MCF 10A (cell line): ENCODE data around the gene TNIK. TPM values are rescaled to one million over a fixed set of nuclear protein-coding genes. Genes with fewer than 3 reads are reported as not detected.

Experiments
- BruUV-seq: library from RNA; stranded (reverse); fragments of 400-500 nt; replicated peaks from 2 replicates; lab custom pipeline; 2021; lab: Mats Ljungman, UMichigan
- CTCF ChIA-PET: fragments of 300-600 bp; sonication (Branson Sonifier 250); formaldehyde crosslinking; extraction: SDS; loops from one replicate; lab custom pipeline; 2021; ENCODE audit warnings: antibody characterized with exemption, inconsistent platforms; lab: Yijun Ruan, JAX
- POLR2A ChIA-PET: fragments of 300-600, 350-650 bp; sonication (Branson Sonifier 250); formaldehyde crosslinking; extraction: SDS; loops from one replicate; lab custom pipeline; 2020; ENCODE audit warnings: antibody characterized with exemption, inconsistent platforms; lab: Yijun Ruan, JAX
- DNase-seq: peaks from one replicate; pipeline ENCODE4 v3.0.0-alpha.2; 2018; ENCODE audit not compliant: unreplicated experiment
- H3K27ac Mint-ChIP-seq: one replicate; pipeline ENCODE4 v1.8.0; 2022; ENCODE audit warnings: mild to moderate bottlenecking, low read depth, mixed read lengths; ENCODE audit not compliant: unreplicated experiment
- H3K27me3 Mint-ChIP-seq: one replicate; pipeline ENCODE4 v1.8.0; 2022; ENCODE audit warnings: mixed read lengths; ENCODE audit not compliant: insufficient read depth, unreplicated experiment
- H3K36me3 Mint-ChIP-seq: one replicate; pipeline ENCODE4 v1.8.0; 2022; ENCODE audit warnings: mild to moderate bottlenecking, moderate library complexity, mixed read lengths; ENCODE audit not compliant: insufficient read depth, unreplicated experiment
- H3K4me1 Mint-ChIP-seq: one replicate; pipeline ENCODE4 v1.8.0; 2022; ENCODE audit warnings: mixed read lengths; ENCODE audit not compliant: insufficient read depth, unreplicated experiment
- H3K4me3 Mint-ChIP-seq: one replicate; pipeline ENCODE4 v1.8.0; 2022; ENCODE audit warnings: mild to moderate bottlenecking, moderate library complexity, mixed read lengths; ENCODE audit not compliant: unreplicated experiment
- H3K9me3 Mint-ChIP-seq: one replicate; pipeline ENCODE4 v1.8.0; 2022; ENCODE audit warnings: mixed read lengths; ENCODE audit not compliant: unreplicated experiment
- CTCF ChIP-seq: fragments of 200-600 bp; IDR thresholded peaks from one replicate; pipeline ENCODE4 v1.8.0; 2022; ENCODE audit warnings: antibody characterized with exemption, mild to moderate bottlenecking; ENCODE audit not compliant: unreplicated experiment
- intact Hi-C: fragments of 100-400 bp; cut with micrococcal nuclease; formaldehyde crosslinking; loops from 2 replicates; pipeline ENCODE4 v1.14.1; 2022
- total RNA-seq: library from RNA; stranded (reverse); gene quantifications from 2 replicates; pipeline ENCODE4 v1.2.3, GENCODE V29; 2022

The TNIK gene
- total RNA-seq, 1 experiment from 2014 or later, result 3.4 TPM

DNA sequence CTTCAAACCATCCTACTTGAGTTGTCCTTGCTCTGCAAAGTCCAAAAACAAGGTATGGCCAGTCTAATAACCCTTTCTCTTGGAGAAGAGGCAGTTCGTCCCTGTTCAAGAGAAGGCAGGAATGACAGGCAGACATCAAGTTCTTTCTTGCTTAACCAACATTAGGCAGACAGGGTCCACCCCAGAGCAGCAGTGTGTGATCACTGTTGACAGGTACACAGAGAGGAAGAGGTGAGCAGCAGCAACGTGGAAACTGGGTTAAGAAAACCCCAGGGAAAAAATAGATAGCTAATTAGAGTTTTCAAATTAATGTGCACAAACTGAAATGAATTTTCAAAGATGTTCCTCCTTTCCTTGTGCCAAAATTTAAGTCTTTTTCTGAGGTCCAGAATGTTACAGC lies 48.2 kb downstream of the TNIK start:
- H3K4me1 Mint-ChIP-seq, result peaks cover 16% of the 10 kb centered on the region
- no peaks in the 10 kb centered on the region for H3K9me3 Mint-ChIP-seq
- POLR2A ChIA-PET, result no interaction called here
- H3K27me3 Mint-ChIP-seq, result no peaks in the 10 kb centered on the region
- H3K27ac Mint-ChIP-seq, result no peak overlapping the region
- intact Hi-C loops, result no loop called here
- no peak for DNase-seq
- H3K4me3 Mint-ChIP-seq, result no peak overlapping the region
- no peak for TF ChIP-seq CTCF
- CTCF ChIA-PET, result interaction anchor here (0.5 kb wide), 1 partner anchor 49 kb away, joined by 3 read pairs; no protein-coding TSS in a partner anchor
- no TSS peak for BruUV-seq
- H3K36me3 Mint-ChIP-seq, result no peaks in the 10 kb centered on the region

DNA sequence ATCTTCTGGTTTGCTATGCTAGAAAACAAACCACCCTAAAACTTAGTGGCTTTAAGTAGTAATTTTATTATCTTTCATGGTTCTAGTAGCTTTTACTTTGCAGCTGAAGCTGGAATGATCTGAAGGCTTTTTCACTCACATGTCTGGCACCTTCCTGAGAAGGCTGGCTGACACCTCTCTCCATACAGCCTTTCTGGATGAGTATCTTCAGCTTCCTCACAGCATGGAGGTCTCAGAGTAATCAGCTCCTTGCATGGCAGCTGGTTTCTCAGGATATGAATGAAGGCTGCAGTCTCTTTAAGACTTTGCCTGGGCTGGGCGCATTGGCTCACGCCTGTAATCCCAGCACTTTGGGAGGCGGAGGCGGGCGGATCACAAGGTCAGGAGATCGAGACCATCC lies 50.0 kb downstream of the TNIK start:
- TF ChIP-seq CTCF, result no peak
- no peak overlapping the region for H3K27ac Mint-ChIP-seq
- BruUV-seq, result no TSS peak
- H3K4me1 Mint-ChIP-seq, result peaks cover 14% of the 10 kb centered on the region
- ChIA-PET POLR2A (no interaction called here), CTCF (no interaction called here)
- no peak overlapping the region for H3K4me3 Mint-ChIP-seq
- H3K36me3 Mint-ChIP-seq, result no peaks in the 10 kb centered on the region
- DNase-seq, result no peak
- no peaks in the 10 kb centered on the region for H3K27me3 Mint-ChIP-seq
- no peaks in the 10 kb centered on the region for H3K9me3 Mint-ChIP-seq
- intact Hi-C loops, result no loop called here

GRCh38 chr3:171407759-171408158 lies 52.4 kb downstream of the TNIK start:
- BruUV-seq, result no TSS peak
- H3K36me3 Mint-ChIP-seq, result no peaks in the 10 kb centered on the region
- TF ChIP-seq CTCF, result no peak
- H3K27me3 Mint-ChIP-seq, result no peaks in the 10 kb centered on the region
- peaks cover 9% of the 10 kb centered on the region for H3K4me1 Mint-ChIP-seq
- ChIA-PET POLR2A (interaction anchor here (0.5 to 1.6 kb wide), 4 partner anchors 9 to 55 kb away, joined by 3 to 5 read pairs (median 3); no protein-coding TSS in a partner anchor), CTCF (interaction anchor here (0.6 kb wide), 1 partner anchor 853 kb away, joined by 3 read pairs; no protein-coding TSS in a partner anchor)
- peak; percentile 34 for DNase-seq
- no peaks in the 10 kb centered on the region for H3K9me3 Mint-ChIP-seq
- H3K4me3 Mint-ChIP-seq, result no peak overlapping the region
- peak overlapping the region; percentile 62 for H3K27ac Mint-ChIP-seq
- intact Hi-C loops, result no loop called here

DNA sequence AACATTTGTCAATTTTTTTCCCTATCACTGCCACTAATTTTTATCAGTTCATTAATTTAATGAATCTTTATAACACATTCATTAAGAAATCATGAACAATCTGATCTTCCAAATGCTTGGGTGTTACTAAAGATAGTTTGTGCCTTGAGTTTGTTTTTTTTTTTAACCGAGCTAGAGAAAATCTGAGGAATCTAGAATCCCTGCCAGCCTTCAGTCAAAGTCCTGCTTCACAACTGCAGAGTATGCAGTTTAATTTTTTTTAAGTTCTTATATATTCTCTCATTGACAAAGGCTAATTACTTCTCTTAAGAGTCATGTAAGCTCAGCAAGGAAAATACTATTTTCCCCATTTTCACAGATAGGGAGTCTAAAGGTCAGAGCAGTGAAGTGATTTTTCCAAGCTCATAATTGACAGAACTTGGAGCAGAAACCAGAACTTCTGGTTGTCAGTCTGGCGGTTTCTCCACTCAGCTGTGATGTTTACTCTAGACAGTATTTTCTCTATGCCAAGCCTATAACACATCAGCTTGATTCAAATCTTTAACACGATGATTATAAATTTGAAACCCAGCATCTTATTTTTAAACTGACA lies 55.7 kb downstream of the TNIK start:
- H3K4me1 Mint-ChIP-seq, result peaks cover 9% of the 10 kb centered on the region
- no peak for DNase-seq
- TF ChIP-seq CTCF, result no peak
- POLR2A ChIA-PET, result interaction anchor here (1.0 to 1.3 kb wide), 2 partner anchors 24 to 56 kb away, joined by 3 to 4 read pairs; no protein-coding TSS in a partner anchor
- H3K27ac Mint-ChIP-seq, result no peak overlapping the region
- intact Hi-C loops, result no loop called here
- no TSS peak for BruUV-seq
- H3K4me3 Mint-ChIP-seq, result no peak overlapping the region
- no peaks in the 10 kb centered on the region for H3K27me3 Mint-ChIP-seq
- H3K36me3 Mint-ChIP-seq, result no peaks in the 10 kb centered on the region
- no peaks in the 10 kb centered on the region for H3K9me3 Mint-ChIP-seq
- CTCF ChIA-PET, result interaction anchor here (0.6 kb wide), 2 partner anchors 11 to 25 kb away, joined by 3 read pairs; no protein-coding TSS in a partner anchor
